ENCODE results near the gene MRPL10.
A peak's percentile ranks its signal among the peaks of the same experiment; 100 is the strongest.

The MRPL10 gene

DNA sequence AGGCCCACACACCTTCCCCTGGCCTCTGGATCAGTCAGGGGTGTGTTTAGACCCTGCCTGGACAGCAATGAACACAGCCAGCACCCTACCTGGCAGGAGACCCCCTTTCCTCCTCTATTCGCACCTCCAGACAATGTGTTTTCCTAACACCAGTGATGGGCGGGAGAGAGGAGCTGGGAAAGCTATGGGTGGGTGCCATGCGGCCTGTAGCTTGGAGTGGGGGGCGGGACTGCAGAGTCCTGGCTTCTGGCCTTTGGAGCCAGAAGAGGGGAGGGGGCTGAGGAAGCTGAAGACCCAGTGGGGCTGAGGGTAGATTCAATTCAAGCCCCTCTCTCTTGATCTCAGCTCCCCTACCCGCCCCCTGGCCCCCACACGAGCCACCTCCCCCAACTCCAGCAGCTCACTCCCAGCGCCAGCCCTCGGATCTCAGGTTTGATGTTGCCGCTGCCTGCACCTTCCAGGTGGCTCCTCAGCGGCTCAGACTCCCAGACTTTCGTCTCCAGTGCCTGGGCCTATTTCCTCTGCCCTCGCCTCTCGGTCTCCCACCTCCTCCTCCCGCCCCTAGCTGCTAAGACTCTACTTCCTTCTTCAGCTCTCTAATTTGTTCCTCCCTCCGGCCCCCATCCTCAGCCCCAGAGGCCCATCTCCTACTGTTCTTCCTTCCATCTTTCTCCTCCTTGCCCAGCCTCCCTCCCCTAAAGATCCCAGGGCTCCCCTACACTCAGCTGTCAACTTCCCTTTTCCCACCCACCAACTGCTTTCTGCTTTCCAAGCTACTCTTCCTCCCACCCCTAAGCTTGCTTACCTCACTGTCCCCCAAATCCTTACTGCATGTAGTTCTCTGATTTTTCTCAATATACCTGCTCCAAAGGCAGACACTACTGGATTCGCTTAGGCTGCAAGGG lies 26.5 kb upstream of the MRPL10 start:
- no peak for DNase-seq

DNA sequence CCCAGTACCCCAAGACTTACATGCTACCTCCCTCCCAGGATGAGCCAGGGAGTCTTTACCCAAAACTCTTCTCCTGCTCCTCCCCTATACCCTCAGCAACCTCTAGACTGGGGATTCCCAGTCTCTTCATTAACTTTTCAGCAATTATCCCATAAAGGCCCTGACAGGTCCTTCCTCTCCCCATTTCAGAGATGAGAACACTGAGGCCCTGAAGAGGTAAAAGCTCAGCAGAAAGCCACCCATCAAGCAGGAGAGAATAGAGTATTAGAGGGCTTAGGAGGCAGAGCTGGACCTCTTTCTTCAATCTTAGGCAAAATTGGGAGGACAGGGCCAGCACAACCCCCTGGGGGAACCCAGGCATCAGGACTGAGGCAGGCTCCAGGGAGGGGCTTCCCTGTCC lies 25.5 kb upstream of the MRPL10 start:
- DNase-seq: no peak

DNA sequence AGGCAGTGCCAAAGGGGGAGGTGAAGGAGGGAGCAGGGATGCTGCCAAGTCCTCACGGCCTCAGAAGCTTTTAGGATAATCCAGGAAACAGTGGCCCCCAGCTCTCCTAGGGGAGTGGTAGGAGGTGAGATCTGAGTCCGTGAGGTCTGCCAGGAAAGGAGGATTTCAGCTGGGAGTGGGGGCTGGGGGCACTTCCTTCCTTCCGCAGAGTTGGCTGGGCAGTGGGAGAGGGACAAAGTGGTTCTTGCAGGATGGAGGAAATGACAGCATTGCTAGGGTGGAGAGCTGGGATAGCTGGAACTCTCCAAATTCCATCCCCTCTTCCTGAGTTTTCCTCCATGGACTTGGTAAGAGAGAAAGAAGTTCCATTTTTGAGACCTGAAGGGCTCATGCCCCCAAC lies 24.4 kb upstream of the MRPL10 start:
- DNase-seq: no peak

DNA sequence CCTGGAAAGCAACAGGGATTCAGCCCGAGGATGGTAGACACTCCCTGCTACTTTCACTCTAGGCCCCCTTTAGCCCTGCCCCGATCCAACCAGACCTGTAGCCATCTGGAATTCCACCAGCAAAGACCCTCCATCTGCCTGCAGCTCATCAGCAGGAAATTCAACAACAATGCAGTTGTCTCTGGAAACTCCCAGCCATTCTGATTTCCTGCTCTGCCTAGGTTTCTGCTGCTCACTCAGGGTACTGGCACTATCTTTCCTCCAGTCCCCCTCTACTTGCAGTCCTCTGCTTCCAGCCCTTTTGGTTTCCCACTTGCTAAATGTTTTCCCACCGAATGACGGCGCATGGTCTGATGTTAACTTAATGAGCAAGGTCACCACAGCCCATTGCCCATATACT lies 22.3 kb upstream of the MRPL10 start:
- no peak for DNase-seq

DNA sequence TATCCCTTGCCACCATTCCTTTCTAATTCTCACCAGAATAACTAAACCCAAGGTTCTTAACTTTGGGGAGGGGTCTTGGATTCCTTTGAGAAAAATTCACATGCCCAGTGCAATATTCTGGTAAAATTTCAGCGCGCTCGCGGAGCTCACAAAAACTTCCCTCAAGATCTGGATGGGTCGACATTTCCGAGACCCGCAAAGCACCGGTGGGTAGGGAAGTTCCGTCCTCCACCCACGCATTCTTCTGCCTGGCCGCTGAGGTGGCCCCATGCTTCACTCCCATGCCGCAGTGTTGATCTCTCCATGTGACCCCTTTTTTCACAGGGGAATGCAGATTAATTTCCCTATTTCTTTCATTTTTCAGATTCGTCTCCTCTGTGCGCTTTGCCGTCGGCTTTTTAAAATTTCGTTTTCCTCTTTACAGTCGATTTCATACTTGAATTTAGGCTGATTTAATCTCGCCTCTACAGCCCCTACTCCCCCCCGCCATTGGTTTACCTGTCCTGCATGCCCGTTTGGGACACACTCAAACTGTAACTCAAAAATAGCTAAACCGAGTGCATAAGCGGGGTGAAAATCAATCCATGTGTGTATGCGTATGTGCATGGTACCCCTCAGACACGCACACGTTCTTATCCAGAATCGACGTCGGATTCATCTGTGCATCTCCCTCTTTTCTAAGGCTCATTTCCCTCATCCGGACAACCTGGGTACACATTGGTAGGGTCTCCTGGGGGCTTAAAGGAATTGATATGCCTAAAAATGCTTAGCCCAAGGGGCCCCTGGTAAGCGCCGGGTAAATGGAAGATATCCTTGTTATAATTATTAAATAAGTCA lies 21.0 kb upstream of the MRPL10 start:
- no peak for DNase-seq

DNA sequence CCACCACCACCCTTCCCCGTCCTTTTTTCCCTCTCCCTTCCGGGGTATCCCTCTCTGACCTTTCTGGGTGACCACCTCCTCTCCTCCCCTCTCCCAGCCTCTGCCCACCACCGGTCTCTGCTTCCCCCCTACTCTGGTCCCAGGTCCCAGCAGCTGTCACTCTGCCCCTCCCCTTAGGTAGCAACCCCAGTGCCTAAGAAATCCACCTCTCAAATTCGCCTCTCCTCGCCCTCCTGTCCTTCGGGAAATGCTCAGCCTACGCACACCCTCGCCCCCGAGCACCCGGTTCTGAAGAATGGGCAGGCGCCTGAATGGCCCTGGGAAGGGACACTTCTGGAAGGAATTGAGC lies 20.4 kb upstream of the MRPL10 start:
- DNase-seq: no peak

DNA sequence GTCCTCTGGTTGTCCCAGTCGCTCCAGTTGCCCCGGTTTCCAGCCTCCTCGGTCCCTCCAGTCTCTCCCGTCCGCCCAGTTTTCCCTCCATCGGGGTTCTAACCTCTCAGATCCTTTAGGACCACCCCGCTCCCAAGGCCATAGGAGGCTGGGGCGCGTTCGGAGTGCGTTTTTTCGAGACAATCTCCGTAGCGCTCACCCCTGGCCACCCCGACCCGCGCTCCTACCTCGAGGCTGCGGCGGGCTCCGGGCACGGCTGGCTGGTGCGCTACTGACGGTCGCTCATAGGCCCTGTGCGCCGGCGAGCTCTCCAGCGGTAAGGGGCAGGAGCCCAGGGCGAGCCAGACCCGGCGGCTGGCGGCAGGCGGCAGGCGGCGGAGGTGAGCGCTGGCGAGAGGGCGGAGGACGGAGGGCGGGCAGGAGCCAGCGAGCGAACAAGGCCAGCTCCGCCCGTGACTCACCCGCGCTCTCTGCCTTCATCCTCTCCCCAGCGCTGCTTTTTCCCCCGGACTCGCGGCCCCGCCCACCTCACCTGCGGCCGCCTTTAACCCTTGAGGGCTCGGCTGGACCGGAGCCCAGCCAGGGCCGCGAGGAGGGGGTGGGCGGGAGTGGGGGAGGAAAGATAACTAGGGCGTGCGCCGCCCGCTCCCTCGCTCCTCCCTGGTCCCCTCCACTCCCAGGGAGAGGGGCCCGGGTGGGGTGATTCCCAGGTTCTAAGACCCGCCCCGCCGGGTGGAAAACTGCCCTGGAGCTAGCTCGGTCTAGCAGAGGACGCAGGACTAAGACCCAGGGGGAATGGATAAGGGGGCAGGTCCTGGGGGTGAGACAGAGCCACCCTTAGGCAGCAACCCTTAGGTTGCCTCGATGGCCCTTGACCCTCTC lies 19.6 kb upstream of the MRPL10 start, which contains the start of gene SP6:
TSS of gene SP6 (minus strand) at position 472 of the 882 bp plus-strand sequence. CDS start 2,734 bp downstream, outside the sequence.
- DNase-seq: peak; percentile 62 to 95

DNA sequence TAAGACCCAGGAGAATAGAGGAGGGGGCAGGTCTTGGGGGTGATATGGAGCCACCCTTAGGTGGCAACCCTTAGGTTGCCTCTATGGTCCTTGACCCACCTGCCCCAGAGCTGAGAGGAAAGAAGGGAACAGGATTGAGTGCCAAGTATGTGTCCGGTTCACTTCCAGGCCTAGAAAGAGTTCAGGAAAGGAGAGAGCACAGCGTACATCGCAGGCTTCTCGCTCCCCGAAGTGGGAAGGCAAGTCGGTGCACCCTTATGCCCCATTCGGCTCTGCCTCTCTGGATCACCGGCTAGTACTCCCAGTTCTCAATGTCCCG lies 19.0 kb upstream of the MRPL10 start:
- DNase-seq: no peak

DNA sequence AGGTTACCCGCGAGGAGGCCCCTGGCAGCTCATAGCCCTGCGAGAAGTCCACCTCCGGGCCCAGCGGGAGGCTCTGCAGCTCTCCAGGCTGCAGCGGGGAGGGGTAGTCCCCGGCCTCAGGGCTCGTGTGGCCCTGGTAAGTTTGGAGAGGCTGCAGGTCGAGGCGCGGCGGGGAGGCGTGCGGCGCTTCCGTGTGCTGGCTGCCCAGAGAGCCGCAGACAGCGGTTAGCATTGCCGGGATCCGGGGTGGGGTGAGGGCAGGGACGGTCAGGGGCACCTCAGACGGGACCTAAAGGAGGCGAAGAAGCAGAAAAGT lies 16.8 kb upstream of the MRPL10 start:
- DNase-seq: peak in 1 of 2 experiments; percentile 64

DNA sequence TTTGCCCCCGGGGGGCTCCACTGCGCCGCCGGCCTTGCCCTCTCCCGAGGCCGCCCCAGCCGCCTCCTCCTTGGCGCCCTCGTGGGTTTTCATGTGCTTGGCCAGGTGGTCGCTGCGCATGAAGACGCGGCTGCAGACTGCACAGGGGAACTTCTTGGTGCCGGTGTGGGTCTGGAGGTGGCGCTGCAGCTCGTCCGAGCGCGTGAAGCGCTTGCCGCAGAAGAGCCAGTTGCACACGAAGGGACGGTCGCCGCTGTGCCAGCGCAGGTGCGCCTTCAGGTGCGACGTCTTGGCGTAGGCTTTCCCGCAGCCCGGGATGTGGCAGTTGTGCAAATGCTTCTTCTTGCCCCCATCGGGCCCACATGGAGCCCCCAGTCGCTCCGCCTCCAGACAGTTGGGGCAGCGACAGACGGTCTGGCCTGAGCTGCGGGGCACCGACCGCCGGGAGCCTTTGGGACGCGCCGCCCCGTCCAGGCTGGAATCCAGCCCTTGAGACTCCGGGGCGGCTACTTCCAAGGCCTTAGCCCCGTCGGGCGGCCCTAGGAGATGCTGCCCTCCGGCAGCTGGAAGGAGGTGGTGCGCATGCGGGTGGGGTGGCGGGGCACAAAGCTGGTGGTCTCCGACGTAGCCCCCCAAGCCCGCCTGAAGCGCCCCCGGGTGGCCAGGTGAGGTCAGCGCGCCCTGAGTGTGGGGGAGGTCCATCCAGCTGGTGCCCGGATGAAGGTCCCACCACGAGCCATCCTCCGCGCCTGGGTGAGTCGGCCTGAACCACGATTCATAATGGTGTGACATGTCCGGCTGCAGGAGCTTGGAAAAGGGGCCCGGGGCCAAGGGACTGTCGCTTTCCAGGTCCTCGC lies 16.2 kb upstream of the MRPL10 start:
- DNase-seq: peak in 1 of 2 experiments; percentile 77

DNA sequence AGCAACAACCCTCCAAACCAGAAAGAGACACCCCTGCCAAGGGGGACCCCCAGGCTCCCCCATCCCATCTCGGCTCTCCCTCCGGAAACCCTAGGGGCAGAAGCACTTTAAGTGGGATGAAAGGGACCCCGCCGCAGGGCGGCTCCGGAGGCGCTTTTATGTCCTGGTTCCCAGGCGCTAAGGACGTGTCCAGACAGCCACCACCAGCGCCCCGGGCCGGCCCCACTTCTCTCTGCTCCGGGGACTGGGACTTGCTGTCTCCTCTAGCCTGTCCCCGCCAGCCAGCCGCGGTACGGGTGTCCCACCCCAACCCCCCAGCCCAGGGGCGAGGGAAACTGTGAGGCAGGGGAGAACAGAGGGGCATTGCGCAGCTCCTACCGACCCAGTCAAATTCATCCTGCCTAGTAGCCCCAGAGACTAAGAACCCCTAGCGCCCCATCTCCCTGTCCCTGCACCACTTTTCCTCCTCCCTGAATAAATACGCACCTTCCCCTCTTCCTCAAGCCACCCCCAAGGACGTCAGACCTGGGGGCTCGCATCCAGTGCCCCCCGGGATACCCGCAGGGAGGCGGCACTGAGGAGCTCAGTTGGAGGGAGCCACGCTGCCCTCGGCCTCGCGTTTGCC lies 15.5 kb upstream of the MRPL10 start:
- peak in 1 of 2 experiments; percentile 30 for DNase-seq

DNA sequence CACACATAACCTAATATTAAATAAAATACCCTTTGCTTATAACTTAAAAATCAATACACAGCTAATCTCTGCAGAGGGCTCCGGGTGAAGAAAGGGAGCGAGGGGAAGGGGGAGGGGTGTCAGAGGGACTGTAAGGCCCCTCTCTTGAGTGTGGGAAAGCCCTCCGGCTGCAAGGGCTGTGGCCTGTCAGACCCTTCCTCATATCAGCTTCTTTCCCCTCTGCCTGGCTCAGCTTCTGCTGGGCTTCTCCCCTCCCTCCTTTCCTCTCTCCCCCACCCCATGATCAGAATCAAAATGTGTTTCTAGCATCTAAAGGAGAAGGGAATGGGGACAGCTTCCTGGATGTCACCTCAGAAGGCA lies 14.4 kb upstream of the MRPL10 start:
- no peak for DNase-seq

DNA sequence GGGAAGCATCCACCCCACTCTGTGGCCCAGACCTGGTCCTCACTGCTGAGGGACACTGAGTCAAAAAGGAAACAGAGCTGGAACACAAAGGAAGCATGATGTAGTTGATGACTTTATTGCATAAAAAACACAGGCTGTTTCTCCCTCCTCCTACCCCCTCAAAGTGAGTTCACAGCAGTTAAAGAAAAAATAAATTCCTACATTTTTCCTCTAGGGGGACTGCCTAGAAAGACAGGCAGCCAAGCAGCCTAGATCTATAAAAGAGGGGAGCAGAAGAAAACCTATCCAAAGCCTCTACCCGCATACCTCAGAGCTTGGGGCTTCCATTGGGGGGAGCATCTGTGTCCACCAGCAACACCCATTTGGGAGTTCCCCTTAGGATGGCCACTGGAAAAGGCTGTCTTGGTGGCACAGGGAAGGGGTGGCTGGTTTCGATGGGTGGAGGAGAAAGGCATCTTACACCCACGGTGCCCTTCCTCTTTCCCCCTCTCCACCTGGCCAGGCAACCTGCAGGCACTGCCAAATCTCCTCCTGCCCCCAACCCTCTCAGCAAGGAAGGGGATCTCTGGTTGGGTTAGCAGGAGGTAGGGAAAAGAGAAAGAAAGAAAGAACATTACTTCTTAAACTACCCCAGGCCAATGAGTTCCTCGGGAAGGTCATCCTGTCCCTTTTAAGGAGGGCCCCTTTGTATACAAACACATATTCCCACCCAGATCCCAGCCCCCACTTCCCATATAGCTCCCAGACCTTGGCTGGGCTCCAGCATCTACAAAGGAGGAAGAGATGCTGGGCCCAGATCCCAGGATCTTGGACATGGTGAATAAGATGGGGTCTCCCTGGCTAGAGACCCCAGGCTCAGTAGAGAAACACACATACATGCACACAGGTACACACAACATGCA lies 13.7 kb upstream of the MRPL10 start:
- peak in 1 of 2 experiments; percentile 37 for DNase-seq

DNA sequence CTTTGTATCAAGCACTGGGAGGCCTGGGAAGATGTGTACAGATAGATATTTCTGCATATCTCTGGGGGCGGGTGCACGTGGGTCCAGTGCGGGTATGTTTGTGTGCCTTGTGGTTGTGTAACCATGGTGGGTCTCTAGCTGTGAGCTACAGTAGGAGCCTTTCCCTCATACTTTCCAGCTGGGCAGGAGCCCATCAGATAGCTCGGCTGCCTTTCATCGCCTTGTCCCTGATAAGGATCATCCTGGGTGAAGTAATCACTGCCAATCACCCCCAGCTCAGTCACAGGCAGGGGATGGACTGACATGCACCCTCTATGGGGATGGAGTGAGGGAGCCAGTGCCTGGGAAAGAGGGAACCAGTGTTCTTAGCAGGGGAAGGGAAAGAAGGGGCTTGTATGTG lies 12.9 kb upstream of the MRPL10 start:
- DNase-seq: no peak

DNA sequence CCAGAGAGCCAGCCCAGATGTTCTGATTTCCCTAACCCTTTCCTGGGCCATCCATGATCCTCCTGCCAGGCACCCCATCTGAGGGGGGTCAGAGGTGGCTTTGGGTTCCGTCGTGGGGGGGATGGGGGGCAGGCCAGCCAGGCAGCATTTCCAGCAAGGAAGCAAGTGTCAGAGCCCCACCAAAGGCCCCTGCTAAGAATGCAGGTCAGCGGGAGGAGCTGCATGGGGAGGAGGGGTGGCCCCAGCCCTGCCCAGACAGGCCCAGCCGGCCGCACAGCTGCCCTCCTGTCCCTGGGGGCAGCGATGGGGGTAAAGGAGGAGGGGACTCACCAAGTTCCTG lies 12.0 kb upstream of the MRPL10 start:
- DNase-seq: no peak

DNA sequence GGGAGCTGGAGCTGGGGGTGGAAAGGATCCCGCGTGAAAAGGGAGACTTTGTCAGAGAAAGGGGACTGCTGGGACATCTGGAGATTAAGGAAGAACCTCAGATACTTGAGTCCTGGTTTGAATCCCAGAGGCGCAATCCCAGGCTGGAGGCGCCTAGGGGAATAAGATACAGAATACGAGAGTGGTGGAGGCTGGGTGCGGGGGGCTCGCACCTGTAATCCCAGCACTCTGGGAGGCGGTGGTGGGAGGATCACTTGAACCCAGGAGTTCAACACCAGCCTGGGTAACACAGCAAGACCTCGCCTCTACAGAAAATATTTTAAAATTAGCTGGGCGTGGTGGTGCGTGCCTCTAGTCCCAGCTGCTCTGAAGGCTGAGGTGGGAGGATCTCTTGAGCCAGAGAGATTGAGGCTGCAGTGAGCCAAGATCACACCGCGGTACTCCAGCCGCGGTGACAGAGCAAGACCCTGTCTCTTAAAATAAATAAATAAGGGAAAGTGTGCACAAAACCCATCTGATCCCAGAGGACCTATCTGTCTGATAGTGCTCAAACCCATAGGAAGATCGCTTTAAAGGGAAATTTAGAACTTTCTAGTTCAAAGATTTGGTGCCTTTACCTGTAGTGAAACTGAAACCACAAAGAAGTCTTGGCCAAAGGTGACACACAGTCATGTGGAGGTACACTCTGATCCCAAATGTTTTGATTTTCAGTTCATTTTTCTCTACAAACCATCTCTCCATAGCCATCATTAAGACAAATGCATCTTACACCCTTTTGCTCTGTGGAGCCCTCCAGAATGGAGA lies 10.3 kb upstream of the MRPL10 start:
- no peak for DNase-seq

DNA sequence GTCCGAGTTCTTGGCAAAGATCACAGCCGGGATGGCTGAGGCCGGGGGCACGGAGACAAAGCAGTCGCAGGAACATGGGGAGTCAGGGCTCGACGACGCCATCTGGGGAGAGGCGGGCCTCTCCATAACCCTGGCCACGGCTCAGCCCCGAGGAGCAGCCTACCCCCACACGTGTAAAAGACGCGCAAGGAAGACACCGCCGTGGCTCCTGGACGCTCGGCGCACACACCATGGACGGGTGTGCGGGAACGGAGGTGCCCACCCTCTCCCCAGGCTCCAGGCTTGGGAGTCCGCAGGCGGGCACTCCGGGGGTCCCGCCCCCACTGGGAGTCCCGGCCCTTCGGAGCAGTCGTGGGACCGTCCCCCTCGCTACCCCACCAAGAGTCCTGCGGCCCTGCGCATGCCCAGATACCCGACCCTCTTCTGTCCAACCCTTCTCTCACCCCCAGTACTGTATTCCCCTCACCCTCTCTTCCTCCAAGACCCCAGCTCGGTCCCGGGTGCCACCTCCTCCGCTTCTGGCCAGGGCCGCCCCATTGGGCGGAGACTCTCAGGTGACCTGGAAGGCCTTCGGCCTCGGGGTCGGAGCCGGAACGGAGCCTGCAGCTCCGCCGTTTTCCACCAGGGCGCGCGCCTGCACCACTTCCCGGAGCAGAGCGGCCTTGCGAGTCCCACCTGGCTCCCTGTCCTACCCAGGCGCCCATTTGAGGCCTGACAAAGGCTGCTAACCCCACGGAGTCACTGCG lies 9.6 kb upstream of the MRPL10 start, which contains the start of gene SCRN2:
TSS of gene SCRN2 (minus strand) at position 532 of the 746 bp plus-strand sequence. CDS start at position 102, 430 bp downstream.
- DNase-seq: peak; percentile 72 to 95

DNA sequence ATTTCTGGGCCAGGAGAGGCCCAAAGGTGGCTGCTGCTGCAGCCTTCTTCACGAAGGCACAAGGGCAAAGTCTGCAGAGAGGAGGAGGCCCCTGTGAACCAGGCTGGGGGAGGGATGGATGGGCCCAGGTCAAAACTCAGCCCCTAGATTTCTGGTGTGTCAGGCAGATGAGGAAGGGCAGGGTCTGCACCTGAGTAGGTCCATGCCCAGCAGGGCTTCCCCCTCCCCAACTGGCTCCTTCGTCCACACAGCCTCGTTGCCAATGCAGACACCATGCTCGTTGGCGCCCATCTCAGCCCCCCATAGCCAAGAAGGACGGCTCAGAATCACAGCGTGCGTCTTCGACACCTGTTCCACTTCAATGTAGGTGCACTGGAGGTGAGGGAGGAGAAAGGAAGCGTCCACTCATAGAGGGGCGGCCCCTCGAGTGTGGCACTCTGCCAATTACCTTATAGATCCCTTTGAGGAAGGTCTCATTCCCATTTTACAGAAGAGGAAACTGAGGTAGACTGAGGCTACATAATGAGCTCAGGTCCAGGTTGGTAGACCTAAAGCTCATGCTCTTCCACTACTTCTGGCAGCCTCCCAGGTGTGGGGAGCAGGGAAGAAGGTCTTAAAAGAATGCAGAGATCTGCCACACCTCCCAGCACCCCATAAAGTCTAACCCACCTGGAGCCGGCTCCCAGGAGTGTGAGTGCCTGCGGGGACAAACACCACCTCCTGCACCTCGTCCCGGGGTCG lies 8.8 kb upstream of the MRPL10 start:
- DNase-seq: no peak
